Uterus (tissue), 2 donors: ENCODE data around the gene SYNRG.

Experiments
- CTCF ChIP-seq, 4 experiments: fragments of 200-600 bp in 2 of 4; fragments of 450-650 bp in 2 of 4; sonication (generic) in 2 of 4; IDR thresholded peaks; one replicate each; pipeline ENCODE4 v1.5.1; 2016 to 2019; ENCODE audit warnings: antibody characterized with exemption in 4 of 4, mild to moderate bottlenecking in 2 of 4, moderate library complexity in 1 of 4
- POLR2A ChIP-seq, 2 donors: fragments of 450-650 bp; IDR thresholded peaks; one replicate each; pipeline ENCODE4 v1.6.1; 2016; ENCODE audit warnings: antibody characterized with exemption in 2 of 2, mild to moderate bottlenecking in 1 of 2, moderate library complexity in 1 of 2

- TF ChIP-seq POLR2A (IDR thresholded peaks at IDR 0.05), result no peak
- no peak for TF ChIP-seq CTCF (IDR thresholded peaks at IDR 0.05)
Observed at GRCh38 chr17:37479025-37479424, 130.2 kb downstream of the SYNRG start.
